HG02763 (cell line): Measurements from ENCODE around the gene POLR1H.
A peak's percentile ranks its signal among the peaks of the same experiment; 100 is the strongest.
"Not testable (repeated sequence)": the region's sequence is repeated elsewhere in the genome, so short reads cannot be mapped to it uniquely, and the experiment has no call there.

Experiments used
- ATAC-seq: cut with Tn5 transposase; IDR thresholded peaks from one replicate; pipeline ENCODE4 v1.9.1; 2021; ENCODE audit warnings: mild to moderate bottlenecking, moderate library complexity; ENCODE audit not compliant: unreplicated experiment

The POLR1H gene

DNA sequence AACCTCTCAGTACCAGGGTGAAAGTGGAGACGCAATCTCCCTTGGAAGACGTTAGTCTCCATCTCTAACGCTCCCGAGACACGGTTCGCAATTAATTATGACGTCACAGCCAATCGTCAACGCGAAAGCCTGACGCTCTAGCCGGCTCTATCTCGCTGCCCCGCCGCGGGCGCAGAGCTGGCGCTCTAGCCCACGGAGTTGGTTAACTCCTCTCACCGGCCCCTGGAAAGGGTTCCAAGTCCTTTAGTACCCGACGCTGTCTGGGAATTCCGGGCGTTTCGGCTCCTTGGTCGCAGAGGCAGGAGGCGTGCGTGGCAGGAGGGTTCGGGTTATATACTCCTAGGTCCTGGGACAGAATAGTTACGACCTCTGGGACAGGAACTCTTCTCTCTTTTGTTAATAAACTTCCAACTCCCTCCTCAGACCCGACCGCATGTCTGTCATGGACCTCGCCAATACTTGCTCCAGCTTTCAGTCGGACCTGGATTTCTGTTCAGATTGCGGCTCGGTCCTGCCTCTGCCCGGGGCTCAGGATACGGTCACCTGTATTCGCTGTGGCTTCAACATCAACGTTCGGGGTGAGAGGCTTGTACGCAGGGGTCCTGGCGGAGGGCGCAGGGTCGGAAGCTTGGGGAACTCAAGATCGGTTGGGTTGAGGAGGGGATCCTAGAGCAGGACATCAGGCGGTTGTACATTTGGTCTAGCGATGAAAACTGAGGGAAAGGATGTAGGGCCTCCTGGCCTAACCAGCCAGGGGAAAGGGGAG, at the start of gene POLR1H:
POLR1H (plus strand) TSS at position 174 of the 766 bp plus-strand sequence; CDS start at position 434, 260 bp downstream.
- peak; percentile 93 for ATAC-seq

- ATAC-seq, result no peak
These were observed 47.7 kb upstream of the POLR1H start for GRCh38 chr6:30013291-30013922.

DNA sequence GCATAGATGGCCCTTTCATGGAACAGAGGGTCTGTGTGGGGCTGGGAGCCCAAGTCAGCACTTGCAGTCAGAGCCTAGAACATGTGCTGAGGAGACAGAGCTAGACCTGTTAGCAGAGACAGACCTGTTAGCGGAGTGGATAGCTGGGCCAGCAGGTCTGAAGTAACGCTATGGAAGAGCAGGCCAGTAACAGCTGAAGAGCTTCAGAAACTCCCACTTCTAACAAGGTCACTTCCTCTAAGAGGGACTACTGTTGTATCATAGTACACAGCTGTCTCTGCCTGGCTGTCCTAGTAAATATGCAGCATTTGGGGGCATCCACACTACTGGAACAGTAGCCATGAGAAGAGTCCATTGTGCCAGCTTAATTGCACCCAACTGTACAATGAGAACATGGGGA, 41.2 kb upstream of the POLR1H start:
- ATAC-seq, result no peak

- no peak for ATAC-seq
These were observed 40.4 kb upstream of the POLR1H start for GRCh38 chr6:30020626-30021025.

DNA sequence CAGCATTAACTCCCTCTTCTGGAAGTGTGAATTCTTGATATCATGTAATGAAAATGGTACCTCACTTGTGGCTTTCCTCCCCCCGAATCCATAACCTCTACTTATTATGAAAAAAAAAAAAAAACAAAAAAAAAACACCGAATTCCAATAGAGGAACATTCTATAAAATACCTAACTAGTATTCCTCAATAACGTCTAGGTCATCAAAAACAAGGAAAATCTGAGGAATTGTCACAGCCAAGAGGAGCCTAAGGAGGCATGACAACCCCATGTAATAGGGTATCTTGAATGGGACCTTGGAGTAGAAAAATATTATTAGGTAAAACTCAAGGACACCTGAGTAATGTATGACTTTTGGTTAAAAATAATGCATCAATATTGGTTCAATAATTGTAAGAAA, 38.9 kb upstream of the POLR1H start:
- ATAC-seq, result no peak

DNA sequence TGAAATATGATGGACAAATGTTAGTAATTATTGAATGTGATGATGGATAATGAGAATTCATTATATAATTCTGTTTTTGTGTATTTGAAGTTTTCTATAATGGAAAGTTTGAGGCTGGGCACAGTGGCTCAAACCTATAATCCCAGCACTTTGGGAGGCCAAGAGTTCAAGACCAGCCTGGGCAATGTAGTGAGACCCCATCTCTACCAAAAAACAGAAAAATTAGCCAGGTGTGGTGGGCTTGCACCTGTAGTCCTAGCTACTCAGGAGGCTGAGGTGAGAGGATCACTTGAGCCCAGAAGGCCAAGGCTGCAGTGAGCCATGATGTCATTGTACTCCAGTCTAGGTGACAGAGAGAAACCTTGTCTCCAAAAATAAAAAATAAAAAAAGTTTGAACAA, 38.4 kb upstream of the POLR1H start:
- ATAC-seq, result not testable (repeated sequence)

DNA sequence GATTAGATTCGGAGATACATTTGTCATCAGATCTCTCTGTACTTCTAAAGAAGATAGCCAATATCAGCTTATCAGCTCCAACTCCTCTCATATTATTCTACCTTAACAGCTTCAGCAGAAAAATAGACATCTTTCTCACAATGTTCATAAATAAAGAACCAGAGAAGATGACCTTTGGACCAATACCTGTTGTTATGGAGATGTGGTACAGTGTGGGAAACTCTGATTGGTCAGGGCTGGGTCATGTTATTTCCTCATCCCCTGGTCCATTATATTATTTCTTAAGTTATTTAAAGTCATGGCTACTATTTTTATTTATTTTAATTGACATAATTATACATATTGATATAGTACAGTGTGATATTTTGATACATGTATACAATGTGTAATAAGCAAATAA, 35.9 kb upstream of the POLR1H start:
- ATAC-seq, result no peak

GRCh38 chr6:30029588-30029987, 31.5 kb upstream of the POLR1H start:
- no peak for ATAC-seq

GRCh38 chr6:30031381-30031780, 29.7 kb upstream of the POLR1H start:
- no peak for ATAC-seq

- ATAC-seq, result not testable (repeated sequence)
These were observed 27.6 kb upstream of the POLR1H start for GRCh38 chr6:30033440-30033839.

DNA sequence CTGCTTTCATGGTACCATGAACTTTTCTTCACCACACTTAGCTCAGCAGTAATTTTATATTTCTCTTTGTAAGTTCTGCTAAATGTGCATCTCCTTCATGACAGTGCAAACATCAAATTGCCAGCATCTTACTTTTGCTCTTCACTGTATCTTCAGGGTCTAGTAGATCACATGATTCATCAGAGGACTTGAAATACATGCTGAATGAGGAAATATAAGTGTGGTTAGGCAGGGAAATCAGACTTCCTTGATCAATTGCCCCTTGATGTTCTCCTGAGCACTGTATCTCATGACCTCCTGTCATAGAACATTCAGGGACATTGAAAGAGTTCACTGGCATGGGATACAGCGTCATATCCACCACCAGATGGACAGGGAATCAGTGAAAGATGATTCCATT, 25.3 kb upstream of the POLR1H start:
- ATAC-seq, result no peak

GRCh38 chr6:30037182-30037788, 23.8 kb upstream of the POLR1H start:
- ATAC-seq, result no peak

- no peak for ATAC-seq
These were observed 19.8 kb upstream of the POLR1H start for GRCh38 chr6:30041221-30041620.

DNA sequence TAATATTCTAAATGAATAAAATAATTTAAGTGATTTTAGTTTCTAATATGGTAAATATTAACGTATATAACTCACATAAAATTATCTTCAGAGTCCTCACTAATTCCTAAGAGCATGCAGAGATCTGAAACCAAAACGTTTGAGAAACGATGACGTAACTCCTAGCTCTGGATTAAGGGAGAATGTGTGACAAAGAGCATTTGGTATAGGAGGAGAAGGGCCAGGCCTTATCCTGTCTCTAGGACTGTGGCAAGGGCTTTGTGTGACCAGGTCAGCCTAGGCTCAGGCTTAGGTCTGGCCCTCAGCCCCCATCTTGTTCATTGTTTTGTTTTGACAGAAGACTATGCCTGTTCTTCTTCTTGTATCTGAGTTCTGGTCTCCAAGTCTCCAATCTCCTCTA, 19.2 kb upstream of the POLR1H start:
- no peak for ATAC-seq

GRCh38 chr6:30042476-30042875, 18.6 kb upstream of the POLR1H start:
- no peak for ATAC-seq

GRCh38 chr6:30042914-30043313, 18.2 kb upstream of the POLR1H start:
- ATAC-seq, result no peak

DNA sequence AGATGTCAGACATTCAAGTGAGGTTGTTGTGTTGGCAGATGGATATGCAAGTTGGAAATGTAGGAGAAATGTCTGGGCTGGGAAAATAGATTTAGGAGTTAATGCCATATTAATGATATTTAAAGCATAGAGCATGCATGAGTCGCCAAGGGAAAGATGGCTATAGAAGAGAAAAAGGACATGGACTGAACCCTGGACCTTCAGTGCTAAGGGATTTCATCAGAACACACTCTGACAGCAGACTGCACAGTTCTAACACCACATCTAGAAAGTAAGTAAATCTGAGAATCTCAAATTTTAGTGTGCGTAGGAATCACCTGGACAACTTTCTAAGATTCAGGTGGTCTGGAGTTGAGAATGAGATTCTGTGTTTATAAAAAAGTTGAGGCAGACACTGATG, 17.3 kb upstream of the POLR1H start:
- no peak for ATAC-seq

DNA sequence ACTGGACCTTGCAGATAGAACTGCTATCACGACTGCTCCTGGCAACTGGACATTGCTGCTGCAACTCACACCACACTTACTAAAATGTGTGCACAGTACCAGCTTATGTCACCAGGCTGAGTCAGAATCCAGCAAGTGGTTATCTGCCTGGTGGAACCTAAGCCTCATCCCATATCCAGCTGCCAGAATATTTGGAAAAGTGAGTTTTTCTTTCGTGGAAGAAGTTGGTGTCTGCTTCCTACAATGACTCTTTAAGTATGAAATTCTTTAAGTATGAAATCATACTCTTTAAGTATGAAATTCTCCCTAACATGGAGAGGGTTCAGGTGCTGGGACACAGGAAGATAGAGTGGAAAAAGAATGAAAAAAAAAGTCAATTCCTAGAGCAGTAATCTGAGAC, 16.4 kb upstream of the POLR1H start:
- no peak for ATAC-seq

- no peak for ATAC-seq
These were observed 13.8 kb upstream of the POLR1H start for GRCh38 chr6:30047220-30047619.

DNA sequence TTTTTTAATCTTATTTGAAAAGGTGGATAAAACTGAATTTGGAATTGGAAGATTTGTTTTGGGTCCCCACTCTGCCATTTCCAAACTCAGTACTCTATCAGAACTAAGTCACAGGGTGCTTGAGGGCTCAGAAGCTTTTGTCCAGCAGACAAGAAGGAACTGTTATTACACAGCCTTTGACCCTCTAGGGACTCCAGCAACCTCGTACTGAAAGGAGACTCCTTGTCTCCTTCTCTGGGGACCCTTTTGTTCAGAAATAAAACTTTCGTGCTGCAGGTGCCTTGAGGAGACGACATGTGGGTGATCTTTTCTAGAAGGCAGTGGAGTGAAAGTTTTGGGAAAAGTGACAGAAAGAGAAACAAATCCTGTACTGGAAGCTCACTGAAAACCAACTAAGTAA, 7.4 kb upstream of the POLR1H start:
- no peak for ATAC-seq

- ATAC-seq, result no peak
These were observed 5.6 kb upstream of the POLR1H start for GRCh38 chr6:30055513-30055912.

DNA sequence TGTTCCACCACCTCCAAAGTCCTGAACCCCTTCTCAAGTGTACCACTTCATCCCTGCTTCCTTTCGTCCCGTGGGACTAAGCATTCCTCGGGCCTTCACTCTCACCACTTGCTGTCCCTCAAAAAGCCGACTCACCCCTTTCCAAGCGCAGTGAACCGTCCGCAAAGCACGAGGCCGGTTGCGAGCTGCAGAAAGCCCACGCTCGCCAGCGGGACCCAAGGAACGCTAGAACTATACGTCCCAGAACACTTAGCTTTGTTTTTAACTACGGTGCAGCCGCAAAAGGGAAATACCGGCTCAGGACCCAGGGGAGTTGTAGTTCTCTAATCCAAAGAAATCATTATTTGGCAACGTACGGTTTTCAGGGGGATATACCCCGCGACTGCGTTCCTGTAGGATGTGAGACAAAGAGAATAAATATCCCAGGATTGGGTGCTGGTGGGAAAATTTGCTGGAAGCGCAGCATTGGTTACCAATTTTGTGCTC, 416 bp upstream of the POLR1H start:
- no peak for ATAC-seq
